Skeletal muscle tissue (tissue), 4 donors: ENCODE measurements around the gene FAM180B. TPM values are rescaled to one million over a fixed set of nuclear protein-coding genes. Genes with fewer than 3 reads are reported as not detected.
"Not testable (repeated sequence)": the region's sequence is repeated elsewhere in the genome, so short reads cannot be mapped to it uniquely, and the experiment has no call there.

ENCODE experiments used
- H3K27ac ChIP-seq: one replicate; pipeline ENCODE4 v1.7.0; 2013; ENCODE audit warnings: mild to moderate bottlenecking, low read depth, low read length, inconsistent platforms
- H3K27me3 ChIP-seq, 3 donors: one replicate each; pipeline ENCODE4 v1.7.0; 2013; ENCODE audit warnings: low read length in 3 of 3; ENCODE audit not compliant: control insufficient read depth in 3 of 3, insufficient read depth in 3 of 3
- H3K36me3 ChIP-seq, 3 donors: one replicate each; pipeline ENCODE4 v1.7.0; 2013; ENCODE audit warnings: low read length in 3 of 3; ENCODE audit not compliant: control insufficient read depth in 3 of 3, insufficient read depth in 3 of 3
- H3K4me1 ChIP-seq, 3 donors: one replicate each; pipeline ENCODE4 v1.7.0; 2013; ENCODE audit warnings: low read length in 3 of 3, mild to moderate bottlenecking in 3 of 3; ENCODE audit not compliant: control insufficient read depth in 3 of 3, insufficient read depth in 3 of 3
- H3K4me3 ChIP-seq, 3 donors: one replicate each; pipeline ENCODE4 v1.7.0; 2013; ENCODE audit warnings: low read length in 3 of 3
- H3K9ac ChIP-seq, 3 donors: one replicate each; pipeline ENCODE4 v1.7.0; 2013; ENCODE audit warnings: low read length in 3 of 3, mild to moderate bottlenecking in 3 of 3, moderate library complexity in 2 of 3, low read depth in 1 of 3
- H3K9me3 ChIP-seq, 3 donors: one replicate each; pipeline ENCODE4 v1.7.0; 2013; ENCODE audit warnings: low read length in 3 of 3; ENCODE audit not compliant: control insufficient read depth in 3 of 3
- total RNA-seq: library from RNA; depleted of rRNA; stranded (reverse); fragments of >200 nt; gene quantifications from one replicate; pipeline ENCODE4 v1.2.3, GENCODE V29; 2014
- donor health status: Osteomylitis.

FAM180B gene
- total RNA-seq, 1 donor from 2014 or later: 2.1 TPM

DNA sequence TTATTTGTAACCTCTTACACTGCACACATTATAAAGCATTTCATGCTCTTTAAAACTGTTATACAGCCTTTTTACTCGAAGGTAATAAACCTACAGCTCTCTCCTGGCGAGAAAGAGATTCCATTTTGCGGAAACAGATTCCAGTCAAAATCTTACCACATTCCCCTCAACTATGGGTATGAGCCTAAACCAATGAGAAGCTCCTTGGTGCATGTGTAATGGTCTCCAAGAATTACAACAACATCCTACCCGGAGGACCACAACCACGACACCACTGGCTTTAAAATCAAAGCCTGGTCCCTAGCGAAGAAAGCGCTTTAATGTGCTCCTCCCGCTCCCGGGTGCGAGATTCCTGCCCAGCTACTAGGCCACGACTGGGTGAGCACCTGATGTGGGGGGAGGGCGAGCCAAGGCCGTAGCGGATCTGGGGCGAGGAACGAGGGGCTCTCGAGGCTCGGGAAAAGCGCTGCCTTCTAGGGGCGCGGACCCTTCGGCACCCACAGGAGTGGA, 34.4 kb upstream of the FAM180B start:
- peaks cover 0 to 2% (median 0%) of the 10 kb centered on the region in 3 donors for H3K36me3 ChIP-seq
- H3K27ac ChIP-seq: peak overlapping the region; percentile 93
- peaks cover 32 to 41% (median 38%) of the 10 kb centered on the region in 3 donors for H3K4me1 ChIP-seq
- H3K4me3 ChIP-seq: peak overlapping the region; percentile 94 to 99 (median 96)
- H3K9me3 ChIP-seq: no peaks in the 10 kb centered on the region
- peak overlapping the region; percentile 93 to 97 (median 97) for H3K9ac ChIP-seq
- H3K27me3 ChIP-seq: no peaks in the 10 kb centered on the region

- Histone ChIP-seq H3K9ac (peak within 1 kb of the TSS; percentile 93 to 97 (median 97)), H3K27me3 (no peaks in the 10 kb centered on the region), H3K9me3 (no peaks in the 10 kb centered on the region), H3K27ac (peak within 1 kb of the TSS; percentile 93), H3K4me1 (peaks cover 26 to 35% (median 31%) of the 10 kb centered on the region in 3 donors), H3K4me3 (peak within 1 kb of the TSS; percentile 94 to 99 (median 96)), H3K36me3 (peaks cover 0 to 2% (median 0%) of the 10 kb centered on the region in 3 donors)
Observed at GRCh38 chr11:47552566-47553405, 33.7 kb upstream of the FAM180B start, which contains the start of gene CELF1. Gene CELF1, minus strand, starts transcription at chr11:47553132. Its CDS starts 53,609 bp downstream, at chr11:47499523.

- no peaks in the 10 kb centered on the region for H3K9me3 ChIP-seq
- peaks cover 0 to 2% (median 0%) of the 10 kb centered on the region in 3 donors for H3K36me3 ChIP-seq
- H3K4me1 ChIP-seq: peaks cover 24 to 31% (median 27%) of the 10 kb centered on the region in 3 donors
Observed at GRCh38 chr11:47553406-47553743, 33.1 kb upstream of the FAM180B start.

GRCh38 chr11:47557004-47557403, 29.5 kb upstream of the FAM180B start:
- peaks cover 9 to 19% (median 9%) of the 10 kb centered on the region in 3 donors for H3K4me1 ChIP-seq
- not testable (repeated sequence) for H3K36me3 ChIP-seq, H3K4me3 ChIP-seq, H3K9me3 ChIP-seq, H3K27me3 ChIP-seq, H3K27ac ChIP-seq, H3K9ac ChIP-seq

More at GRCh38 chr11:47553406-47553743, 33.1 kb upstream of the FAM180B start:
- H3K27me3 ChIP-seq: no peaks in the 10 kb centered on the region
- H3K27ac ChIP-seq: peak overlapping the region; percentile 93
- peak overlapping the region; percentile 76 to 97 (median 77) for H3K9ac ChIP-seq
- peak overlapping the region; percentile 87 to 99 (median 96) for H3K4me3 ChIP-seq

DNA sequence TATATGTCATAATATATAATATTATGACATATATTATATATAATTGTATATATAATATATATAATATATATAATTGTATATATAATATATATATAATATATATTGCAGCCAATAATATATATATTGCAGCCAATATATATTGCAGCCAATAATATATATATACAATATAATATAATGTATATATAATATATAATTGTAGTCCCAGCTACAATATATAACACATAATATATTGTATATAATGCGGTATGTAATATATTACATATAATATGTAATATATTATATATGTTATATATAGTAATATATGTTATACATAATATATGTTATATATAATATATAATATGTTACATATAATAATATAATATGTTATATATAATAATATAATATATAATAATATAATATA, 27.8 kb upstream of the FAM180B start:
- H3K27me3 ChIP-seq: no peaks in the 10 kb centered on the region
- no peak overlapping the region for H3K27ac ChIP-seq
- H3K9me3 ChIP-seq: no peaks in the 10 kb centered on the region
- peaks cover 0 to 9% (median 2%) of the 10 kb centered on the region in 3 donors for H3K4me1 ChIP-seq
- H3K4me3 ChIP-seq: no peak overlapping the region
- H3K36me3 ChIP-seq: no peaks in the 10 kb centered on the region
- H3K9ac ChIP-seq: no peak overlapping the region

DNA sequence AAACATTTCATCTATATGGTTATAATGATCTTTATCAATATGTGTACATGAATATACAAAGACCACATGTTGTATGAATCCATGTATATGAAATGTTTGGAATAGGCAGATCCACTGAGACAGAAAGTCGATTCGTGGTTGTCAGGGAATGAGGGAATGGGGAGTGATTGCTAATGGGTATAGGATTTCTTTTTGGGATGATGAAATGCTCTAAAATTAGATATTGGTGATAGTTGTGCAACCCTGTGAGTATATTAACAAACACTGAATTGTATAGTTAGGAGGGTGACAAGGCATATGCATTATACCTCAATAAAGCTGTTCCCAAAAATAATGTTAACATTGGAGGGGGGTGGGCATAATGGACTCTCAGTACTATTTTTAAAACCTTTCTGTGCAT, 26.1 kb upstream of the FAM180B start:
- H3K27ac ChIP-seq: peak overlapping the region; percentile 12

GRCh38 chr11:47562393-47562792, 24.1 kb upstream of the FAM180B start:
- not testable (repeated sequence) for H3K27me3 ChIP-seq, H3K36me3 ChIP-seq, H3K27ac ChIP-seq, H3K9ac ChIP-seq, H3K4me3 ChIP-seq, H3K9me3 ChIP-seq
- peaks cover 5 to 31% (median 12%) of the 10 kb centered on the region in 3 donors for H3K4me1 ChIP-seq

More for the DNA sequence above, 26.1 kb upstream of the FAM180B start:
- Histone ChIP-seq H3K4me1 (peaks cover 5 to 19% (median 8%) of the 10 kb centered on the region in 3 donors), H3K9me3 (no peaks in the 10 kb centered on the region), H3K4me3 (no peak overlapping the region), H3K36me3 (no peaks in the 10 kb centered on the region), H3K9ac (no peak overlapping the region), H3K27me3 (no peaks in the 10 kb centered on the region)

GRCh38 chr11:47564366-47564765, 22.1 kb upstream of the FAM180B start:
- H3K4me1 ChIP-seq: peaks cover 5 to 31% (median 12%) of the 10 kb centered on the region in 3 donors
- peak overlapping the region in 1 of 3 donors; percentile 89 for H3K4me3 ChIP-seq
- peak overlapping the region in 1 of 3 donors; percentile 96 for H3K9ac ChIP-seq
- not testable (repeated sequence) for H3K36me3 ChIP-seq, H3K9me3 ChIP-seq, H3K27me3 ChIP-seq, H3K27ac ChIP-seq

GRCh38 chr11:47564933-47565339, 21.5 kb upstream of the FAM180B start:
- no peaks in the 10 kb centered on the region for H3K9me3 ChIP-seq
- H3K4me3 ChIP-seq: peak overlapping the region; percentile 71 to 89 (median 84)
- H3K9ac ChIP-seq: peak overlapping the region; percentile 86 to 97 (median 96)
- H3K27ac ChIP-seq: peak overlapping the region; percentile 85
- H3K27me3 ChIP-seq: no peaks in the 10 kb centered on the region
- H3K4me1 ChIP-seq: peaks cover 5 to 31% (median 12%) of the 10 kb centered on the region in 3 donors
- peaks cover 2 to 8% (median 7%) of the 10 kb centered on the region in 3 donors for H3K36me3 ChIP-seq
